ENCODE data around the gene FICD.
A peak's percentile ranks its signal among the peaks of the same experiment; 100 is the strongest.
"Not testable (repeated sequence)": the region's sequence is repeated elsewhere in the genome, so short reads cannot be mapped to it uniquely, and the experiment has no call there.

Gene FICD

GRCh38 chr12:108538616-108539195, 23.6 kb downstream of the FICD start:
- no peak for DNase-seq

GRCh38 chr12:108542320-108542719, 27.2 kb downstream of the FICD start:
- DNase-seq: no peak

DNA sequence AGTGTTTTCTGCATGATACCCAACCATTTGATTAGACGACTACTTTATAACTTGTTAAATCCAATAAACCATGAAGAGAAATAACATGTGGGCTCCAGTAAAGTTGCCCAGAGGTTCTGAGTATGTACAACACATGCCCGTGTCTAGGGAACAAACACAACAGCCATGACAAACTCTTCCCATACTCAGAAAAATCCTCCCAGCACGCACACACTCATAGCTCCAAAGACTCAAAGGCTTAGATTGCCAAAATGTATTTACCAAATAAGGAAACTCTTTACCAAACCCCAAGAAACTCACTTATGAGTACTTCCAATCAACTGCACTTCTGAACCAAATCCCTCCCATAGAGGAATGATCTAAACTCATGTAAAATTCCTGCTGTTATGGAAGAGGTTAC, 28.6 kb downstream of the FICD start:
- no peak for DNase-seq

- no peak for DNase-seq
Observed at GRCh38 chr12:108547686-108548085, 32.6 kb downstream of the FICD start.

DNA sequence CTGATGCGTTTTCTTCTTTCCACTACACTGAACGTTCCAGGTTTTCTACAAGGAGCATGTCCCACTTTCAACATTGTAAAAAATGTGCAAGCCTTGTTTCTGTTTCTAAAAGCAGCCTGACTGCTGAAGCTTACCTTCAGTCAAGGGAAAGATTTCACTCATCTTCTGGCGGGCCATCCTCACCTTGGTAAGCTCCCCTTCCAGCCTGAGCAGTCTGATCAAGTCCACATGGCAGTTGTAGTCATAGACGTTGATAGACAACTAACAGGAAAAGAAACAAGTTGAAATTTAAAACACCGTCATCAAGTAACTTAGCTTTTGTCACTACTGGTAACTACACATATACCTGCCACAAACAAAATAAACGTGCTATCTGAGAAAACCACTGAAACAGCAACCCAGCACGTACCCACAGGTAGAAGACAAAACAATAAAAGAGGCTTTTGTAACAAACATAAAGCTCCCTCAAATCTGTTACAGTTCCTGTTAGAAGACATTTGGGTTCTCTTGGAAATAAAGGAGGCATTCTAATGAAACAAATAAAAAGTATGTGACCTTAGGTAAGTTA, 34.0 kb downstream of the FICD start:
- no peak for DNase-seq

GRCh38 chr12:108551535-108551934, 36.5 kb downstream of the FICD start:
- no peak for DNase-seq

- DNase-seq: no peak
Observed at GRCh38 chr12:108553799-108554198, 38.7 kb downstream of the FICD start.

DNA sequence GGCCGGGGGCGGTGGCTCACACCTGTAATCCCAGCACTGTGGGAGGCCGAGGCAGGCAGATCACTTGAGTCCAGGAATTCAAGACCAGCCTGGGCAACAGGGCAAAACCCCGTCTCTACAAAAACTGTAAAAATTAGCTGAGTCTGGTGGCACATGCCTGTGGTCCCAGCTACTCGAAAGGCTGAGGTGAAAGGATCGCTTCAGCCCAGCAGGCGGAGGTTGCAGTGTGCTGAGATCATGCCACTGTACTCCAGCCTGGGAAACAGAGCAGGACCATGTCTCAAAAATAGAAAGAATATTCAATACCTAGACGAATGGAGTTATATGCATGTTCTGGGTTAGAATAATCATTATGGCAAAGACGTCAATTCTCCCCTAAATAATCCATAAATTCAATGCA, 40.3 kb downstream of the FICD start:
- DNase-seq: not testable (repeated sequence)

DNA sequence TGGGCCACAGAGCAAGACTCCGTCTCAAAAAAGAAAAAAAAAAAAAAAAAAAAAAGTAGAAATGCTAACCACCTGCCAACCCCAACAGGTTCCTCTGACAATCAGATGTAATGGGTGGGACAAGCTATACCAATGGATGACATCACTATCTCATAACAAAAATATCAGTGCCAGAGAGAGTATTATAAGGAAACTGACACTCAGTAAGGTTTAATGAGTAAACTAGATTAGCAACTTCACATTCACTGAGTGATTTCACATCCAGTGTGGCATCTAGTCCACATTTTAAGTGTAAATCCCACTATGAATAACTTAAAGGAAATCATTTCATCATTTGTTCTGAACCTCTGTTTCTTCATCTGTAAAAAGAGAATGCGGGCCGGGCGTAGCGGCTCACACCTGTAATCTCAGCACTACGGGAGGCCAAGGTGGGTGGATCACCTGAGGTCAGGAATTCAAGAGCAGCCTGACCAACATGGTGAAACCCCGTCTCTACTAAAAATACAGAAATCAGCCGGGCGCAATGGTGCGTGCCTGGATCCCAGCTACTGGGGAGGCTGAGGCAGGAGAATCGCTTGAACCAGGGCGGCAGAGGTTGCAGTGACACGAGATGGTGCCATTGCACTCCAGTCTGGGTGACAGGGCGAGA, 44.1 kb downstream of the FICD start:
- DNase-seq: no peak

DNA sequence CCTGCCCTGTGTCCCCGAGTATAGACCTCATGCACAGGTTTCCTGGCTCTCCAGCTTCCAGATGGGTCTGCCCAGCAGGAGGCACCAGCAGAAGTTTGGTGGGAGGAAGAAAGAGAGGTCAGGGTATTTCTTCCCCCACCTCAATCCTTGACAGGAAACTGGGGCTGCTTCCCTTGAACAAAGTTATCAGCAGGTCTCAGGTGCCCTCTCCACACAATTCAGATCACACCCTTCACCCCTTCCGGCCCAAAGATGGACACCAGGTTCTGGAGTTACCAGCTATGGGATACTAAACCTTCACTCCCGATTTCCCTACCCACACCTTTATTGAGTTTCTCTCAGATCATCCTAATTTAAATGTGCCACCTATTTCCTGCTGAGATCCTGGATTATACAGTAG, 44.7 kb downstream of the FICD start:
- DNase-seq: no peak

GRCh38 chr12:108560321-108560721, 45.2 kb downstream of the FICD start:
- DNase-seq: no peak

DNA sequence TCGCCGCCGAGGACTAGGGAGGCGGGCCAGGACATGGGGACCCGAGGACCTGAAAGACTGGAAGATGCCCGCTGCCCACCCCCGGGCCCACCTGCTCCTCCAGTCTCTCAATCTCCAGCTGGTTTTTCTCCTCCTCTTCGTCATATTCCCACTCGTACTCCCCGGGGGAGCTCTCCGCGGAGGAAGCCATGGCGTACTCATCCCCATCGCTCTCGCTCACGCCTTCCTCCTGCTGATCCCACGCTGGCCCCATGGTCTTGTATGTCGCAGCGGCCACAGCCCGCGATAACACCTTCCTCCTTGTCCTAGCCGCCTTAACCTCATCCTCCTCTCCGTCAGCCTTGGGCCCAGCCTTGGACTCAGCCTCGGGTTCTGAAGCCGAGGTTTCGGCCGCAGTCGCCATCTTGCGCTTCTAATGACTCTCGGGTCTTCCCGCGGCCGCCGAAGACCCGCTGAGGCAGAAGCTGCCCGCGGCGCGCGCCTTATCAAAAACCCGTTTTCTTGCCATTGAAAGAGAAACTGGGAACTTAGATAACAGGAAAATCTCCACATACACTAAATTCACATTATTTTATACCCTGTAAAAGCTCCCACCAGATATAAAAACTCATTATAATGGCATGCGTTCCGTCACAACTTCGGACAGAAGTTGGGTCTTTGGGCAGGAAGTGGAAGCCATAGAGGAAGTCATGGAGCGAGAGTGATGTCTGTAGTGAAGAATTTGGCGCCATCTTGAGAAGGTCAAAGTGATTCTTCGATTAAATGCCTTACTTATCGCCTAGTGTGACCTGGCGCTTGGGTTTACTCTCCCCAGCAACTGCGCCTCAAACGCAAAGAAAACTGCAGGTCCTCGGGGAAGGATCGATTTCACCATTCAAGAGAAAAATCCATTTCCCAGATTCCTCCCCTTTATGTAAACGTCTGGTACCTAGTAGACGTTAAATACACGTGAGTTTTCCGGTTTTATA, 46.0 kb downstream of the FICD start, which contains the start of gene SART3:
Gene SART3, minus strand, starts transcription at position 422 of the 968 bp plus-strand sequence. Its CDS starts 19 bp downstream, at position 403.
- peak; percentile 67 to 94 for DNase-seq

GRCh38 chr12:108561852-108562347, 46.8 kb downstream of the FICD start:
- no peak for DNase-seq

DNA sequence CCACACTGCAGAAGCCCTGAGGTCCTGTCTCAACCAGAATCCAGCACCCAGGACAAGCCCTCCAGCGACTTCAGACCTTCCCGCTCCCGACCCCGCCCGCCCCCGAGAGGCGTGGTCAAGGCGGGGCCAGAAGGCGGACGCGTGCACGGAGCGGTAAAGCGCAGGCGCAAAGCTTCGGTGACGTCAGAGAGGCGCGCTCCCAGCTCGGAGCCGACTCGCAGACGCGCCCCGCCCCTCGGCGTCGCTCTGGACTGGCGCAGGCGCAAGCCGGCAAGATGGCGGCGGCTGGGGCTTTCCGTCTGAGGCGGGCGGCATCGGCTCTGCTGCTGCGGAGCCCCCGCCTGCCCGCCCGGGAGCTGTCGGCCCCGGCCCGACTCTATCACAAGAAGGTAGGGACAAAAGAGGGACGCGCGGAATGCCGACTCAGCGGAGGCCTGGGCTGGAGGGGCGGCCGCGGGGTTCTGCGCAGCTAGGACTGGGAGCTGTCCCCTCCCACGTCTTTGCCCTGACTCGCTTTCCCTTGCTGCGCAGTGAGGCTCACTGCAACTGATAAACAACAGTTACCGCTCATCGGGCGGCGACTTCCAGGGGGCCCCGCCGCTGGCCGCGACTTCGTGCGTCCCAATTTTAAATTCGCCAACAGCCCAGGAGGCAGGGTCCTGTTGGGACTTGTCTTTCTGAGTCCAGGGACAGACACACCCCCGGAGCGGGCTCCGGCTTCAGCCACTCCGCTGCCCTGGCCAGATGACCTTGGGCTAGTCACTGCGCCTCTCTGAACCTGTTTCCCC, 47.5 kb downstream of the FICD start, which contains the start of gene ISCU:
Gene ISCU, plus strand, starts transcription at position 249 of the 788 bp plus-strand sequence. Its CDS starts 27 bp downstream, at position 276.
- DNase-seq: peak; percentile 90 to 95

DNA sequence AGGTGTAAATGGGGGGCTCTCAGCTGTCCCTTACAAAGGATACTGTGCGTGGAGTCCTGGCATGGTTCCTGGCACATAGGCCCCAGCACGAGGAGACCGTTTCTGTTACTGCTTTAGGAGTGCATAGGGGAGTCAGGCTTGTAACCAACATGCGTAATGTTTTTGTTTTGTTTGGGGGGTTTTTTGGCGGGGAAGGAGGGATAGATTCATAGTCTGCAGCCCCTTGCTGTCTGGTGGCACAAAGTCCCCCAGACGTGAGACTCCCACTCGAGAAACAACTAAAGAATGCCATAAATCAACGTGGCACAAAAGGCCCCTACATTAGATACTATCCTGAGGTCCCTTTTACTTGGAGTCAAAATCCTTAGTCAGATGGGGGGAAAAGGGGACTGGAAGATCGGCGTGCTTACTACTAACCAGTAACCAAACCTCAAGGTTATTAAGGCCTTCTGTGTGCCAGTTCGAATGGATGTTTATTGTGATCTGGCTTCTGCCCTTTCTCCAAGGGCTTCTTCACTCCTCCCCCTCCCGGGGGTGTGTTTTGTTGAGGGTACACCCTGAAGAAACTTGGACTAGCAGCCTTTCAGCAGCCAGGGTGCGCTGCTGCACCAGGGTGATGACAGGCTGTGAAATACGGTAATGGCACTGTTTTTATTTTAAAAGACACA, 48.2 kb downstream of the FICD start:
- DNase-seq: peak; percentile 31 to 74

GRCh38 chr12:108563804-108564151, 48.7 kb downstream of the FICD start:
- no peak for DNase-seq

- DNase-seq: no peak
Observed at GRCh38 chr12:108564724-108565123, 49.6 kb downstream of the FICD start.

DNA sequence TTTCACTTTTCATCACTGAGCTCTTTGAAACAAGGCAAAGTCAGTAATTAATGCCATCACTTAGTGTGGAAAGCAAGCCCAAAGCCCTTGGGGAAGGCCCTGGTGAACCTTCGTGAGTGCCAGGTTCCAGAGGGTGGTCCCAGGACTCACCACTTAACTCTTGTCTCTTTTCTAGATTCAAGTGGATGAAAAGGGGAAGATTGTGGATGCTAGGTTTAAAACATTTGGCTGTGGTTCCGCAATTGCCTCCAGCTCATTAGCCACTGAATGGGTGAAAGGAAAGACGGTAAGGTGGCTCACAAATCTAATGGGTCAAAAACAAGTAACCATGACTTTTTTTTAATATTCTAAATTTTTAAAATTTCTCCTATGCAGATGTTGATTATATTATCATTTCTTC, 50.1 kb downstream of the FICD start:
- no peak for DNase-seq

- peak in 1 of 2 donors; percentile 76 for DNase-seq
Observed at GRCh38 chr12:108565976-108566375, 50.9 kb downstream of the FICD start.

- DNase-seq: no peak
Observed at GRCh38 chr12:108566452-108566851, 51.4 kb downstream of the FICD start.
